ENCODE results near the gene KCNN3. TPM values are rescaled to one million over a fixed set of nuclear protein-coding genes. Genes with fewer than 3 reads are reported as not detected.

The KCNN3 gene
- total RNA-seq, 4 donors from 2014 or later = 0.30 to 0.72 (median 0.37) TPM

- Histone ChIP-seq H3K27ac (no peak overlapping the region), H3K4me3 (no peak overlapping the region), H3K27me3 (no peaks in the 10 kb centered on the region), H3K4me1 (peaks cover 16% of the 10 kb centered on the region), H3K36me3 (no peaks in the 10 kb centered on the region), H3K9me3 (no peaks in the 10 kb centered on the region)
- no peak for TF ChIP-seq POLR2A (IDR thresholded peaks at IDR 0.05)
- no peak for TF ChIP-seq EP300 (IDR thresholded peaks at IDR 0.05)
- no peak for TF ChIP-seq POLR2AphosphoS5 (IDR thresholded peaks at IDR 0.05)
- TF ChIP-seq CTCF (IDR thresholded peaks at IDR 0.05) = no peak
- WGBS = 89% methylated on average over 3 of the region's 3 CpGs
- no peak for DNase-seq (ENCODE audit: low spot score in 2 of 2)
Measured at GRCh38 chr1:154812877-154813276, 57.2 kb downstream of the KCNN3 start.

DNA sequence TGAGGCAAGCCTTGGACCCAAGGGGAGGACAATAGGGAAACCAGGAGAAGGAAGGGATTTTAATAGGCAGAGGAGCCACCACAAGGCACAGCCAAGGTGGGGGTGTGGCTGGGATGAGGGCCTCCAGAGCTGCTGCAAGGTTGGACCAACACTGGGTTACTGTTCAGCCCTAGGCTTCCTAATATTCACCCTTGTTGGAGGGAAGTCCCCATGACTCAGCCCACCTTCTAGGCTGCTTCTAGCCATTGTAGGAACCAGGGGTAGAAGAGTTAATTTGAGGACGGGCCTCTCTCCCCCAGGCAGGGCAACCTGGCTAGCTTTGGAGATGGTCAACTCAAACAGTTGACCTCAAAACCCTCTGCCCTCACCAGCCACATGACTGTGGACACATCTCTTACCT lies 59.5 kb downstream of the KCNN3 start:
- Histone ChIP-seq H3K27ac (no peak overlapping the region), H3K4me1 (peaks cover 16% of the 10 kb centered on the region), H3K9me3 (no peaks in the 10 kb centered on the region), H3K4me3 (no peak overlapping the region), H3K36me3 (no peaks in the 10 kb centered on the region), H3K27me3 (peaks cover 7% of the 10 kb centered on the region)
- TF ChIP-seq CTCF (IDR thresholded peaks at IDR 0.05) = no peak
- no peak for DNase-seq (ENCODE audit: low spot score in 2 of 2)
- WGBS = 60% methylated on average over 1 of the region's 1 CpG

DNA sequence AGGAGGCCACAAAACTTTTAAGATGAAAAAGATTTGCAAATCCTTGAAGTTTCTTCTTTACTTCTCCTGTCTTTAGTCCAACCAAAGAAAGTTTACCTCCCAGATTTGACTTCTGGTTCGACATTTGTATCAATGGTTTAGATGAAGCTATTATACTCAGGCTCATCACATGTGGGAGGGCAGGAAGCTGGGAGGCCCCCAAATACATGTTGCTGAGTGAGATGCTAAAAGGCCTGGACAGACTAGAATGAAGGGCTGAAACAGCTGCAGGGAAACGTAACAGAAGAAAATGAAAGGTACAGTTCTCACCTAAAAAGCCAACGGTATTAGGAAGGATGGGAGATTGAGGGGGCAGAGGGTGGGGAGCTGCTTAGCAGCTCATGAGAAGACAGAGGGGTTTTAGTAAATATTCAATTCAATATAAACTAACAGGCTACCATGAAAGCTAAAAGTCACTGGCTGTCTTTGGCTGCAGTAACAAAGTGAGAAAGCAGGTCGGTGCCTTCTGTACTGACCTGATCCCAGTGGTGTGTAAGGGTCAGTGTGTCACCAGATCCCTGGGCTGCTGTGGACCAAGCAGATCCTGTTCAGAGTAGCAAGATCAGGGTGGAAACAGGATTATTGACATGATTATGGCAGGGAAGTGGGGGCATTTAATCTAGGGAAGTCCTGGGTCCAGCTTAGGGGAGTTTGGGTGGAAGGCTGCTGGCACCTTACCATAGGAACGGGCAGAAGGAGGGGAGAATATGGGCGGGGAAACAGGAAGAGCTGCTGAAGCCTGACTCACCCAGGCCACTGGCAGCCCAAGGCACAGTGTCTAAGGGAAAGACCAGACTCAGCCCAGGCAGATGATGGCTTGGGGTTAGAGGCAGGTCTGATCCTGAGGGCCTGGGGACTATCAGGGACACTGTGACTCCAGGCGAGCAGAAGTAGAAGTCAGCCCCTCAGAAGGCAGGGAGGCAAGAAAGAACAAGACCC lies 60.4 kb downstream of the KCNN3 start:
- Histone ChIP-seq H3K4me1 (peaks cover 16% of the 10 kb centered on the region), H3K27ac (no peak overlapping the region), H3K4me3 (no peak overlapping the region), H3K36me3 (no peaks in the 10 kb centered on the region), H3K27me3 (peaks cover 7% of the 10 kb centered on the region), H3K9me3 (no peaks in the 10 kb centered on the region)
- 42% methylated on average over 7 of the region's 7 CpGs for WGBS
- no peak for TF ChIP-seq POLR2A (IDR thresholded peaks at IDR 0.05)
- no peak for TF ChIP-seq CTCF (IDR thresholded peaks at IDR 0.05)
- TF ChIP-seq POLR2AphosphoS5 (IDR thresholded peaks at IDR 0.05) = no peak
- no peak for TF ChIP-seq EP300 (IDR thresholded peaks at IDR 0.05)
- no peak for DNase-seq (ENCODE audit: low spot score in 2 of 2)

DNA sequence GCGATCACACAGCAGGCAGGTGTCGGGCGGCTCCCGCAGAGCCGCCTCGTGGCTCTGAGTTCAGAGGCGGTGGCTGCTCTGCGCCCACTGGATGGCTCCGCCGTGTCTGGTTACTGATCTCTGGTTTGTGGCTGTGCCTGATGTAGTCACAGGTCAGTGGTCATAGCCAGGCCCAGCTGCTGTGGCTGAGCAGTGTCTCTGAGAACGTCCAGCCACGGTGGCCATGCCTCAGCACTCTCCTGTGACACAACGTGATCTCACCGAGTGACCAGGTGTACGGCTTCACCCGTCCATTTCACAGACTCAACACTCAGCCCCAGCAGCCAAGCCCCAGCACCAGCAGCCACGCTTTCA lies 61.2 kb downstream of the KCNN3 start:
- Histone ChIP-seq H3K27me3 (peaks cover 7% of the 10 kb centered on the region), H3K4me3 (no peak overlapping the region), H3K27ac (no peak overlapping the region), H3K9me3 (no peaks in the 10 kb centered on the region), H3K4me1 (peaks cover 14% of the 10 kb centered on the region), H3K36me3 (no peaks in the 10 kb centered on the region)
- TF ChIP-seq EP300 (IDR thresholded peaks at IDR 0.05) (no peak), POLR2A (IDR thresholded peaks at IDR 0.05) (no peak), POLR2AphosphoS5 (IDR thresholded peaks at IDR 0.05) (no peak), CTCF (IDR thresholded peaks at IDR 0.05) (no peak)
- 73% methylated on average over 14 of the region's 17 CpGs for WGBS
- no peak for DNase-seq (ENCODE audit: low spot score in 2 of 2)

- H3K27me3 ChIP-seq = peaks cover 7% of the 10 kb centered on the region
- DNase-seq (ENCODE audit: low spot score in 2 of 2) = no peak
- 75% methylated on average over 12 of the region's 12 CpGs for WGBS
- H3K4me3 ChIP-seq = no peak overlapping the region
- no peaks in the 10 kb centered on the region for H3K9me3 ChIP-seq
- H3K36me3 ChIP-seq = no peaks in the 10 kb centered on the region
- H3K4me1 ChIP-seq = peaks cover 9% of the 10 kb centered on the region
- no peak for TF ChIP-seq POLR2A (IDR thresholded peaks at IDR 0.05)
- H3K27ac ChIP-seq = no peak overlapping the region
Measured at GRCh38 chr1:154808261-154808908, 61.7 kb downstream of the KCNN3 start.
